Neural progenitor cell (in vitro differentiated cells): ENCODE results near the gene XG.

ENCODE experiments used
- EZH2 ChIP-seq: fragments of 200-600 bp; sonication (generic); IDR thresholded peaks from 2 replicates; pipeline ENCODE4 v1.6.1; 2017; ENCODE audit warnings: antibody characterized with exemption, mild to moderate bottlenecking, moderate library complexity
- EZH2phosphoT487 ChIP-seq: fragments of 200-600 bp; sonication (generic); IDR thresholded peaks from 2 replicates; pipeline ENCODE4 v1.6.1; 2017; ENCODE audit warnings: antibody characterized with exemption
- TF ChIP-seq, protein P1 (sequence below): fragments of 200-600 bp; sonication (generic); IDR thresholded peaks from 2 replicates; pipeline ENCODE4 v1.5.1; 2017; ENCODE audit warnings: antibody characterized with exemption, mild to moderate bottlenecking

DNA sequence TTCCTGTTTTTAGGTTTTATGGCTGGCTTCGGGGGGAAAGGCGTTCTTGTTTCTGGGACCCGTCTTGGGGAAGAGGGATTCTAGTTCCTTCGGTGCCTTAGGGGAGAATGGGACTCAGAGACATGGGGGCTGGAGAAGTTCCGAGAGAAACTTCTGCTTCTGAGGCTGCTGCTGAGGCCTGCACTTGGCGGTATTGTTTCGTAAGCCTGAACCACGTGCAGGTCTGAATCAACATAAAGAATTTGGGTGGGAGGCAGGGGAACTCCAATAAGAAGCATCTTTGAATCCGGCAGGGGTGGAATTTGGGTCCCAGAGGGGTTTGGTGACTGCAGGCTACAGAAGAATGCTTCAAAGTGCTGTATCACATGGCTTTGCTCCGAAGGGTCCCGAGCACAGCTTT lies 15.1 kb downstream of the XG start:
- TF ChIP-seq, protein P1, sequence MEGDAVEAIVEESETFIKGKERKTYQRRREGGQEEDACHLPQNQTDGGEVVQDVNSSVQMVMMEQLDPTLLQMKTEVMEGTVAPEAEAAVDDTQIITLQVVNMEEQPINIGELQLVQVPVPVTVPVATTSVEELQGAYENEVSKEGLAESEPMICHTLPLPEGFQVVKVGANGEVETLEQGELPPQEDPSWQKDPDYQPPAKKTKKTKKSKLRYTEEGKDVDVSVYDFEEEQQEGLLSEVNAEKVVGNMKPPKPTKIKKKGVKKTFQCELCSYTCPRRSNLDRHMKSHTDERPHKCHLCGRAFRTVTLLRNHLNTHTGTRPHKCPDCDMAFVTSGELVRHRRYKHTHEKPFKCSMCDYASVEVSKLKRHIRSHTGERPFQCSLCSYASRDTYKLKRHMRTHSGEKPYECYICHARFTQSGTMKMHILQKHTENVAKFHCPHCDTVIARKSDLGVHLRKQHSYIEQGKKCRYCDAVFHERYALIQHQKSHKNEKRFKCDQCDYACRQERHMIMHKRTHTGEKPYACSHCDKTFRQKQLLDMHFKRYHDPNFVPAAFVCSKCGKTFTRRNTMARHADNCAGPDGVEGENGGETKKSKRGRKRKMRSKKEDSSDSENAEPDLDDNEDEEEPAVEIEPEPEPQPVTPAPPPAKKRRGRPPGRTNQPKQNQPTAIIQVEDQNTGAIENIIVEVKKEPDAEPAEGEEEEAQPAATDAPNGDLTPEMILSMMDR = no peak
- TF ChIP-seq EZH2 (no peak), EZH2phosphoT487 (no peak)
